HG02798 (cell line): Measurements from ENCODE around the gene C3orf20.
"Not testable (repeated sequence)": the region's sequence is repeated elsewhere in the genome, so short reads cannot be mapped to it uniquely, and the experiment has no call there.

ENCODE experiments used
- ATAC-seq: cut with Tn5 transposase; IDR thresholded peaks from one replicate; pipeline ENCODE4 v1.9.1; 2021; ENCODE audit warnings: mild to moderate bottlenecking; ENCODE audit not compliant: unreplicated experiment, poor library complexity

Gene C3orf20

DNA sequence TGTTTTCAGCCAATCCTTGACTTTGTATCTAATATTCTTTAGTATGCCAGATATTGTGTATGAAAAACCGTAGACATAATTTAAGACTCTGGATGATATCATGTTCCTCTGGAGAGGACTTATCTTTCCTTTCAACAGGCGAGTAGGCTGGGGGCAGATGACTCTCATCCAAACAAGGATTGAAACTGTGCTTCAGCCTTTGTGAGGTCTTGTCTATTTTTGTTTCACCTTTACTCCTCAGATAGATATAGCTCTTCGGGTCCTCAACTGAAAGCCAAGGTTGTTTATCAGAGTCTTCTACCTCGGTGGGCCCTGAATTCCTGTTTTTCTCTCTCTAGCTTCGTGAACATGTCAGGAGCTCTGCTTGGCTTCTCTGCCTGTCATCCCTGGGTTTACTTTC is 66.0 kb downstream of the C3orf20 start:
- no peak for ATAC-seq

DNA sequence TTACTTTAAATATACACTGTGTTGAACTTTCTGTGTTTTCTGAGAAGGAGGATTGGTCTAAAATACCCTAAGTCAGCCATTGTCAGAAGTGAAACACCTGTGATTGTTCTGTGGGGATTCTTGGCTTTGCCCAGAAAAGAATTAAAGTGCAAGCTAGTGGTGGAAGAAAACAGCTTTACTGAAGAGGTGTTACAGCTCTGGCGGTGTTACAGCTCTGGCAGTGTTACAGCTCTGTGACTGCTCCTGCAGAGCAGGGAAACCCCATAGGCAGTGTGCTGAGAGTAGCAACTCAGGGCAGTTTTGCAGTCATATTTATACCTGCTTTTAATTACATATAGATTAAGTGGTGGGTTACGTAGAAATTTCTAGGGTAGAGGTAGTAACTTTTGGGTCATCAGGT is 66.6 kb downstream of the C3orf20 start:
- ATAC-seq, result no peak

DNA sequence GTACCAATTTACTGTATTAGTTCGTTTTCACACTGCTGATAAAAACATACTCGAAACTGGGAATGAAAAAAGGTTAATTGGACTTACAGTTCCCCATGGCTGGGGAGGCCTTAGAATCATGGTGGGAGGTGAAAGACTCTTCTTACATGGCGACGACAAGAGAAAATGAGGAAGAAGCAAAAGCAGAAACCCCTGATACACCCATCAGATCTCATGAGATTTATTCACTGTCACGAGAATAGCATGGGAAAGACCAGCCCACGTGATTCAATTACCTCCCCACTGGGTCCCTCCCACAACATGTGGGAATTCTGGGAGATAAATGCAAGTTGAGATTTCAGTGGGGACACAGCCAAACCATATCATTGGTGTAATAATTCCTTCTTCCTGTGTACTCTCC is 69.6 kb downstream of the C3orf20 start:
- ATAC-seq, result no peak

DNA sequence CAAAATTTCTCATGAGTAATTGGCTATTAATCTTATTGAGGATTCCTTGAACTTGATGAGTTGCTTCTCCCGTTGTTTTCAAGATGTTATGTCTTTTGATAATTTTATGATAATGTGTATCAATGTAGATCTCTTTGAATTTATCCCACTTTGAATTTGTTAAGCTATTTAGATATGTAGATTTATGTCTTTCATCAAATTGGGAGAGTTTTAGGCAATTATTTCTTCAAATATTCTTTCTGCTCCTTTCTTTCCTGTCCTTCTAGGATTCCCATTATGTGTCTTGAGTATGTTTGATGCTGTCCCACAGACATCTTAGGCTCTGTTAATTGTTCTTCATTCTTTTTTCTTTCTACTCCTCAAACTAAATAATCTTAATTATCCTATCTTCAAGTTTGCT is 75.7 kb downstream of the C3orf20 start:
- ATAC-seq, result no peak

DNA sequence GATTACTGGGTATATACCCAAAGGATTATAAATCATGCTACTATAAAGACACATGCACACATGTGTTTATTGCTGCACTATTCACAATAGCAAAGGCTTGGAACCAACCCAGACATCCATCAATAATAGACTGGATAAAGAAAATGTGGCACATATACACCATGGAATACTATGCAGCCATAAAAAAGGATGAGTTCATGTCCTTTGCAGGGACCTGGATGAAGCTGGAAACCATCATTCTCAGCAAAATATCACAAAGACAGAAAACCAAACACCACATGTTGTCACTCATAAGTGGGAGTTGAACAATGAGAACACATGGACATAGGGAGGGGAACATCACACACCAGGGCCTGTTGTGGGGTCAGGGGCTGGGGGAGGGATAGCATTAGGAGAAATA is 78.0 kb downstream of the C3orf20 start:
- not testable (repeated sequence) for ATAC-seq

DNA sequence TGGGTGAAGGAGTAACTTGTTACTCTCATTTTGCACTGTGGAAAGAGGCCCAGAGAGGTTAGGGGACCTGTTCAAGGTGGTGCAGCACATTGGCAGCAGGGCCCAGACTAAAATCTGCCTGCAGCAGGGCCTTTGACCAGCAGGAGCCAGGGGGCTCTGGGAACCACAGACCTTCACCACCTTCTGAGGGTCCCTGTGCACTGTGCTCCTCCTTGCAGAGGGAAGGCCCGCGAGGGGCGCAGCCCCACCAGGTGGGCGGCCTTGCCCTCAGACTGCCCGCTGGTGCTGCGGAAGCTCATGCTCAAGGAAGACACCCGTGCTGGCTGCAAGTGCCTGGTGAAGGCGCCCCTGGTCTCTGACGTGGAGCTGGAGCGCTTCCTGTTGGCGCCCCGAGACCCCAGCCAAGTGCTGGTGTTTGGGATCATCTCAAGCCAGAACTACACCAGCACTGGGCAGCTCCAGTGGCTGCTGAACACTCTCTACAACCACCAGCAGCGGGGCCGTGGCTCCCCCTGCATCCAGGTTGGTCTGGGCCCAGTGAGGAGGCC is 82.3 kb downstream of the C3orf20 start:
- no peak for ATAC-seq

DNA sequence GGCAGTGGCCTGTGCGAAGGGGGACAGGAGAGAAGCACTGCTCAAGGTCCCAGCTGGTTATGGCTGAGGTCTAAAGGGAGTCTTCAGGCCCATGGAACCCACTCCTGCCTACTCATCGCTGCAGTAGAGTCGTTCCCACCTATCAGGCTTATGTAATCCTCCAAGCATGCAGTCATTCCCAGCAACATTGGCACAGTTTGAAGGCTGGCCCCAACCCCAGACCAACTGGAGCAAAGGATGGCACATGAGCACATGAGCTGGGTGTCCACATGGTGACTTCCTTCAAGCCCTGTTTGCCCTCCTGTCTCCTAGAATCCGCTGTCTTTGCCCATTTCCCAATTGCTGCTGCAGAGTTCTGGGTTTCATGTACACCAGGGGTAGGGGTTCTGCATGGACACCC is 83.4 kb downstream of the C3orf20 start:
- no peak for ATAC-seq

DNA sequence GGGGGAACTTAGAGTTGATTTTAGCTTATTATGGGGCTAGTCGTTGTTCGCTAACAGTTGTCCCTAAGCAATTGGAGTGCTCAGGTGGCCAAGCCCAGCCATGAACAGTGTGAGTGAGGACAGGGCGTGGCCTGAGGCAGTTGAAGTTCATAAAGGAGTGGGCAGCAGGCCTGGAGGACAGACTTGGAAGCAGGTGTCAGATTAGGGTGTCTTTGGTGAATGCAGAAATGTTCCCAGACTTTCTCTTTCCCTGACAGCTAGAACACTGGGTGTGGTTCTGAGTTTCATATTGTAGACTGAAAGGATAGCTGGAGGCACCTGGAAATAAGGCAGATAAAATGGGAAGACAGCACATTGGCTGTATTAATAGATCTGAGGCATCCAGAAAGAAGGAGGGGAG is 84.0 kb downstream of the C3orf20 start:
- no peak for ATAC-seq

DNA sequence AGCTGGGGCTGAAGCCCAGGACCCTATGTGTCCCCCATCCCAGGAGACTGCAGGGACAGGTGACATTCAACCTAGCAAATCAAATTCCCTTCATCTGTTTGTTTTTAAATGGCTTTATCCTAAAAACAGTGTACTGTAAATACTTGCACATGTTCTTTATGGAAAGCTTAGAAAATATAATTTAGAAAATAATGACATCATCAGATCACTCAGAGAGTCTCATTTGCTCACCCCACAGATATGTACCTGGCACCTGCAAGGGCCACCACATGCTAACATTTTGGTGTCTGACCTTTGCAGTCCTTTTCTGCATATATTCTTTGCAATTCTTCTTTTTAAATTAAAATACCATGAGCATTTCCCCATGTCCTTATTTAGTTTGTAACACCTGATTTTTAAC is 85.2 kb downstream of the C3orf20 start:
- ATAC-seq, result no peak

DNA sequence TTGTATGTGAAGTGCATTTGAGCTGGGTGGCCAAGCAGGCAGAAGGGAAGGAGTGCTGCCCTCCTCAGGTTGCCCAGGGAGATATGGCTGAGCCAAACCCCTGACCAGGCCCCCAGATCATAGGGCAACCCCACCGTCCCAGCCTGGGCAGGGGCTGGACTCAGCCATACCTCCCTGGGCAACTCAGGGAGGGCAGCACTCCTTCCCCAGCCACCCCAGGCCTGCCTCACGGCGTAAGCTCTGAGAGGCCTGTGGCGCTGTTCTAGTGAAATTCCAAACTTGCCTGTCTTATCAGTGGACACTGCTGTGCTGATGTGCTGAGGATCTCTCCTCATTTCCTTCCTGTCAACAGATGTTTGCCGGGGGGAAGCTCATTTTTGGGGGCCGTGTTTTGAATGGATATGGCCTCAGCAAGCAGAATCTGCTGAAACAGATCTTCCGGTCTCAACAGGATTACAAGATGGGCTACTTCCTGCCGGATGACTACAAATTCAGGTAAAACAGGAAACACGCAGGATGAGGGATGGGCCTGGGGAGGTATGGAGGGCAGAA is 86.3 kb downstream of the C3orf20 start:
- ATAC-seq, result no peak

DNA sequence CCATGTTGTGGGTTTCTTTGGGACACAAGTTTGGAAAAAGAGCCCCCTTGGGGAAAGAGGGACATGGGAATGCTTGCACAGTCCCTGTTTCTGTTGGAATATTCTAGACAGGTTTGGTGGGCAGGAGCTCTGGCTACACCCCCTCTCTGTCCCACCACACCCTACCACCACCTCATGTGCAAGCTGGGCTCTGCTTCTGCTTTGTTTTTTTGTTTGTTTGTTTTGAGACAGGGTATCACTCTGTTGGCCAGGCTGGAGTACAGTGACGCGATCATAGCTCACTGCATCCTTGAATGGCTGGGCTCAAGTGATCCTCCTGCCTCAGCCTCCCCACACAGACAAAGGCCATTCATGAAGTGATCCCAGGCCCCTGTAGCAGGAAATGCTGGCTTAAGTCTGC is 86.9 kb downstream of the C3orf20 start:
- ATAC-seq, result no peak

DNA sequence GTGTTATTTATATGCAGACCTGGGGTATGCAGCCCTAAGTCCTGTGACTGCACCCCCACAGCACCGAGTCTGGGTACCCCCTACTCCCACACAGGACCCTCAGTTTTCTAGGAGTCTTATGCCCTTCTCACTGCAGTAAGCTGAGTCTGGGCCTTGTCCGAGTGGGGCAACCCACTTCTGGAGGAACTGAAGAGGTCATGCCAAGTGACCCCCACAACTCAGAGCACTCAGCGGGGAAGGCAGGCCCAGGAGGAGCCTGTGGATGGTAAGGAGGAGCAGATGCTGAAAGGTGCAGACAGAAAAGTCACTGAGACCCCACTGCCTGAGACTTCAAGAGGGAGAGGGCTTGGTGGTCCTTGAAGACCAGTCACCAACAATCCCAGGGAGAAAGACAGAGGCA is 87.8 kb downstream of the C3orf20 start:
- ATAC-seq, result no peak

DNA sequence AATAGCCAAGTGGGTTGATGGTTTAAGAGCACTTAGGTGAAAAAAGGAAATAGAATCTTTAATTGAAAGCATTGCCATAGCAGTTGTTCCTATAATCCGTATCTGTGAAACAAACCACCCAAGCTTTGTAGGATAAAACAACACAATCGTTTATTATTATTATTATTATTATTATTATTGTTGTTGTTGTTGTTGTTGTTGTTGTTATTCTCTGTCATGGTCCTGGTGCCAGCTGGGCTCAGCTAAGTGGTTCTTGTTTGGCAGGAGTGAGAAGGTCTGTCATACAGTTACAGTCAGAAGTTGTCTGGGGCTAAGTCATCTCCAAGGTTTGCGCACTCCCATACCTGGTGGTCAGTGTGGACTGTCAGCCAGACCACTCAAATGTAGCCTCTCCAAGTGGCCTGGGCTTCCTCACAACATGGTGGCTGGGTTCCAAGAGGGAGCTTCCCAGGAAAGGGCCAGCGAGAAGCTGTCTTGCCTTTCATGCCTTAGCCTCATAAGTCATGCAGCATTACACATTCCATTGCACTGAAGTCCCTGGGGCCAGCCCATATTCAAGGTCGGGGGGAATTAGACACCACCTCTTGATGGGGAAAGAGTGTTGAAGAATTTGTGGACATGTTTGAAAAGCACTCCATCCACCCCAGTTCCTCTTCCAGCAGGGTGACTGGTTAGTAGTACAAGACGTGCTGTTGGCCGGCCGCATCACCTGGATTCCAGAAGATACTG is 89.6 kb downstream of the C3orf20 start:
- no peak for ATAC-seq

DNA sequence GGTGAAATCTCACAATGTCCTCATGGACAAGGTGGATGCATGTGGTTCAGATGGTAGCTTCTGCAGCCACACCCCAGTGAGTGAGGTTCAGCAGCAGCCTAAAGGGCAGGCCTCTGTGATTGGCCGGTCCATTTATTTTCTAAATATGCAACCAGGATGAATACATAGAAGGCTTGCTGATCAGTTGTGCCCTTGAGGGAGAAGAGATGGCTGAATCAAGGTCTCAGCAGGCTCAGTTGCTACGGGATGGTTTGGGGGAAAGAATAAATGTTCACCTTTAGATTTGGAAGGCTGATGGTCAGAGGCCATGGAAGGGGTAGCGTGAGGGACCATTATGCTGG is 90.1 kb downstream of the C3orf20 start:
- ATAC-seq, result no peak

DNA sequence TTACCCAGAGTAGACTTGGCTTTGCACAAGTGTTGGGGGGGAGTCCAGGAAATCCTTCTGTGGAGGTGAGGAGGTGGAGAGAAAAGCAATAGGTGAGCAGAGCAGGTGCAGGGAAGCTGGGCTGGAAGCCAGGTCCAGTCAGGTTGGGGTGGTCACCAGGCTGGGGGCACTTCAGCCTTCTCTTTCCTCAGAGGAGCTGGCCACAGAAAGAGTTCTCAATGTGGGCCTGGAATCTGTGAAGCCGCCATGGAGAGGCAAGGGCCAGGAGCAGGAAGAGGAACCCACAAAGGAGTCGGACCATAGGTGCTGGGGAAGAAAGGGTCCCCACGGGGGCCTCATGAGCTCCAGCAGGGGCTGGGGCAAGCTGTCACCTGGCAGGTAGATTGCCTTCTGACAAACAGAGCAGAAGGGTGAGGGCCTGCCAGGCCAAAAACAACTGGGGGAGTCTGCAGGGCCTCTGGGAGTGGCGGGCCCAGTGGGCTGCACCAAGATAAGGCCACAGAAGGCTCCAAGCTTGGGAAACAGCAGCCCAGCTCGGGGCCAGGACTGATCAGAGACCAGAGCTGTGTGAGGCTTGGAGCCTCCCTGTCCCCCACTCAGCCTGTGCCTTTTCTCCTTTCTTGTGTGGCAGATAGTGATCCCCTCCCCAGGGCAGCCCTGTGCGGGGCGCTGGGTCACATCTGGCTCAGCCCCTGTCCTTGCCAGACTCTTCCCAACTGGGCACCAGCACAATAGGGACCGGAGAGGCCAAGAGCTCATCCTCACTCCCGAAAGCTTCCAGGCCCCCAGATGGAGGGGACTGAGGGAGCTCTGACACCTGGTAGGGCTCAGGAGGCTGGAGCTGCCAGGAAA is 90.9 kb downstream of the C3orf20 start:
- no peak for ATAC-seq

DNA sequence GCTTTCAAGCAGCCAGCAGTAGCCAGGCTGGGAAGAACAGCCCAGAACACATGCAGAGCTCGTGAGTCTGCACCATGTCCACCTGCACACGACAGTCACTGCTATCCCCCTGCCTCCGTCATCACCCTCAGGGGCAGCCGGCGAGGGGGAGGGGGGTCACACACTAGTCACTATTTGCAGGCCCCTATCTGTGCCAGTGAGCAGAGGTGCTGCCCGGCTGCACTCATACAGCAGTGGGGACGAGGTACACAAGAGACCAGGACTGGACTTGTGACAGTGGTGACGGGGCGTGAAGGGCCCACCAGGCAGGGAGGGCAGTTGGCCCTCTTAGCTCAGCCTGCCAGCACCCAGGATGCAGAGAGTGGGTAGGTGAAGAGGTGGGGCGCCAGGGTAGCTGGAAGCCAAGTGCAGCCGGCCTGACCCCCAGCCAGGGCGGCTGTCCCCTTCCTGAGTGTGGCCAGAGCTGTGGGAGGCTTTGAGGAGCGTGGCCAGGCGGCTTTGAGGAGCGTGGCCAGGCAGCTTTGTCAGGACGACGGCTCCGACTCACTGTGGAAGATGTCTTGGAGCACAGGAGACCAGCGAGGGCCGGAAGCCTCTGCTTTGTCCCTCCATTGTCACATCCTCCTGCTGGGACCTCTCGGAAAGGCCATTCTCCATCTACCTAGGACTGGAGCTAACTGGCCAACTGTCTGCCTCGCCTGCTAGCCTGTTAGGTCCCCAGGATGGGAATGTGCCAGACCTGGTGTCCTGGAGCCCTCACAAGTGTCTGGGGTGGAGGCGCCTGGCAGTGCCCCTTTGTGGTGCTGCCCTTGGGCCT is 91.7 kb downstream of the C3orf20 start:
- ATAC-seq, result no peak

DNA sequence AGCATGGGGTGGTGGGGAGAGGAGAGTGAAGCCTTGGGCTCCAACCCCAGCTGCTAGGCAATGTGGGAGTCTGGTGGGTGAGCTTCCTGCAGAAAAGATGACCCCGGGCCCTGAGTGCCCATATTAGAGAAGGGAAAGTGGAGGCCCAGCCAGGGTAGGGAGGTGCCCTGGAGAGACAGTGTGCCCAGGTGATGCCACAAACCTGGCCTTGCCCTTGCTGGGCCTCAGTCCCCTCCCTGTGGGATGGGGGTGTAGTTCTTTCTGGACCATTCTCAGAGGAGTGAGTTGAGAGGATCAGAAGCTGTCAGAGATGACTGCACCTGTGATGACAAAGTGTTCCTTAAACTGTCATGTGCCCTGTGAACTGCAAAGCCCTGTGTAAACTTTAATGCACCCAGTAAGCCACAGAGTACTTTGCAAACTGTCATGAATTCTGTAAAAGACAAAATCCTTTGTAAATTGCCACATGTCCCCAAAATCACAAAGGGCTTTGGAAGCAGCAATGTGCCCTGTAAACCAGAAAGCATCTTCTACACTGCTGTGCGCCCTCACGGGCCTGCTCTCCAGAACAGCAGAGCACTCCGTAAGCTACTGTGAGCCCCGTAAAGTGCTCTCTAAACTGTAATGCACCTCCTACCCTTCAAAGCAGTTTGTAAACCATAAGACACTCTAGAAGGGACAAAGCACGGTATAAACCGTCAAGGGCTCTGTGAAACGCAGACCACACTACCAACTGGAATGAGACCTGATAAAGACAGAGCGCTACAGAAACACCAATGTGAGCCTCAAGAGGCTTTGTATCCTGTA is 92.5 kb downstream of the C3orf20 start:
- ATAC-seq, result no peak

DNA sequence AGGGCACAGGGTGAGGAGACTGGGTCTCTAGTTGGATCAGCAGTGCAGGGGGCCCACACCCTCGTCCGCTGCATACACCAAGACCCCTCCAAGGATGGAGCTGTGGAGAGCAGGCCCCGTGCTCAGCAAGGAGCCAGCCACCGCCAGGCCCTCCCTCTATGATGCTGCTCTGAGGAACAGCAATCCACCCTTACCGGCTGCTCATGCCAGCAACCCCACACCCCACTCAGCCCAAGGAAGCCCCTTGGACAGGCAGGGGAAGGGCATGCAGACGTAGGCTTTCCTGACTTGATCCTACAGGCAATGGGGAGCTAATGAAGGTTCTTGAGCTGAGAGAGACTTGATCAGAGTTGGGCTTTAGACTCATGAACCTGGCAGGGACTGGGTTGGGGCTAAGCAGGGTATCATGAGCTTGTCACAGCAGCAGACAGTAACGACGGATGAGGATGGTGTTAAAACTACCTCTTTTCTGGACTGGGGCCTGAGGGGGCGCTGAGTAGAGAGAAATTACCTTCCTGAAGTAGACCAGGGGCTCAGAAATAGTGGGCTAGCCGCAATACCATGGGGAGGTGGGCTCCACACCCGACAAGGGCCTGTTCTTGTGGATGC is 93.3 kb downstream of the C3orf20 start:
- ATAC-seq, result no peak

DNA sequence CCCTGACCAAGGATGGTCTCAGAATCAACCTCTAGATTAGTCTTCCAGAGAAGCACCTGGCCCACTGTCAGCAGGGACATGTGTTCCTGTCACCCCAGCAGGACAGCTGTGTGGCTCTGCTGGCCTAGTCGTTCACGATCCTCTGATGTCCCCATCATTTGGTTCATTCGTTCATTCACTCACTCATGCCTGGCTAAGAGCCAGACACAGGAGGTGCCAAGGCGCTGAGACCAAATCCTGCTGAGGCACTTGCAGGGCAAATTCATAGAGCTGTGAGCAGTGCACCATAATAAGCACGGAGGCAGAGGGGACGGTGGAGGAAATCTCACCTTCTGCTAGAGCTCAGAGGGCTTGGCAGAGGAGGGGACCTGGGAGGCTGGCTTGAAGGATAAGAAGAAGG is 93.9 kb downstream of the C3orf20 start:
- no peak for ATAC-seq
